NCI-H82 (cell line): ENCODE measurements around the gene NHS.
A peak's percentile ranks its signal among the peaks of the same experiment; 100 is the strongest.

Source experiments
- DNase-seq: peaks from one replicate; lab custom pipeline; 2025; lab: John Stamatoyannopoulos, UW

Gene NHS

GRCh38 chrX:17622331-17622730 lies 247.3 kb downstream of the NHS start:
- DNase-seq = no peak

- no peak for DNase-seq
These were observed 248.8 kb downstream of the NHS start for GRCh38 chrX:17623750-17624149.

GRCh38 chrX:17627026-17627425 lies 252.0 kb downstream of the NHS start:
- DNase-seq = no peak

DNA sequence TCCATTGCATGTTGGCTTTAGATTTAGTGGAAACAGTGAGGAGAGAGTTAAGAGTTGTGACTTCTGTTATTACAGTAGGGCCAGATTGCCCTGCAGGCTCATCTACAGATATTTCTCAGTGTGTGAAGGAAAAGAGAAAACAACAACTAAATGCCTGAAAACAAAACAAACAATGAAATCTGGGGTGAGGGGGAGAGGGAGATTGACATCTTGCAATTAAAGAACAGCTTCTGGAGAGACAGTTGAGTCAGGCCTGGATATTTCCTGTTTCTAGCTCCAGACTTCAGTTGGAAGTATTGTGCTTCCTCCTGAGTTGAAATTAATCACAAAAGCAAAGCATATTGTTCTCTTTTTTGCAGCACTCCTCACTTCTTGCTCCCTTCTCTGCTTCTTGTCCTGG lies 254.0 kb downstream of the NHS start:
- no peak for DNase-seq

DNA sequence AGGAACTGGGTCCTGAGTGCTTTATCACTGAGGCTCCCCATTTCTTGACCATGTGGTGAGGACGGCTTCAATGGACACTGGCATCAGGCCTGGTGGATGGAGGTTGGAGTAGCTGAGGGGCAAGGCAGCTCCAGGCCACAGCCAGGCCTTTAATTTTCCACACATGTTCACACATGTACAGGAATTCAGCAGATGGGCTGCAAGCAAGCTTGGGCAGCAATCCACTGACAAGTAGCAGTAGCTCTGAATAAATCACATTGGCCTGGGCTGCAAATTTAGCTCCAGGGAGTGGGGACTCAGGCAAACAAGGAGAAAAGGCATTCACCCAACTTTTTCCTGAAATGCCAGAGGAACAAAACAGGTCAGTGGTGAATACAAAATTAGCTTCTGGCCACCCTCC lies 254.5 kb downstream of the NHS start:
- DNase-seq = no peak

DNA sequence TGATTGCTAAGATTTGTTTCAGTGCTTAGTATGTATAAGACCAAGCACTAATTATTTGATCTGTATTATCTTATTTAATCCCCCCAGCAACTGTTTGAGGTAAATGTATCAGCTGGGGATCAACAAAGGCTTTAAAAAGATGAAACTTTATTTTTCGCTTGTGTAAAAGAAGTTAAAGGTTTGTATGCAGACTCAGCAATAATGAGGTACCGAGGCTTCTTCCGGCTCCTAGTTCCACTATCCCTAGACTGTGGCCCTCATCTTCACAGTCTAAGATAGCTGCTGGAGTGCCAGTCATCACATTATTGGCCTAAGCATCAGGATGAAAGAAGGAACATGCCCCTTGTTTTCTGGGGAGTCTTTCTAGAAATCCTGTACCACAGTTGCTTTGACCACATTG lies 256.6 kb downstream of the NHS start:
- DNase-seq = no peak

DNA sequence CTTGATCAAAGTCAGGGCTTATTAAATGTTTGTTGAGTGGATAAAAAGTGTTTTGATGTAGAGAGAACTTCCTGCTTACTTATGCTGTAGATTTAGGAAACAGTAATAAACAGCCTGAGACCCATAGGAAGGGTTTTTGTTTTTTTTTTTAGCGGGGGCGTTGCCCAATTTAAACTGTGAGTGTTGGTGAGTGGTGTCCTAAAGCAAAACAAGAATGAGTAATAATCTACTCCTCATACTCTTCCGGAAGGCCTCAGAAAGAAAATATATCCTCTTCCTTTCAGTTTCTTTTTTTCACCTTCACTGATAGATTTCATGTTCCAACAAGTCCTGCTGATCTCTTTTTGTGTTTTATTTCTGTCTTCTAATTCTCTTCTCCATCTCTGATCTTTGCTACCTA lies 257.9 kb downstream of the NHS start:
- DNase-seq = no peak

DNA sequence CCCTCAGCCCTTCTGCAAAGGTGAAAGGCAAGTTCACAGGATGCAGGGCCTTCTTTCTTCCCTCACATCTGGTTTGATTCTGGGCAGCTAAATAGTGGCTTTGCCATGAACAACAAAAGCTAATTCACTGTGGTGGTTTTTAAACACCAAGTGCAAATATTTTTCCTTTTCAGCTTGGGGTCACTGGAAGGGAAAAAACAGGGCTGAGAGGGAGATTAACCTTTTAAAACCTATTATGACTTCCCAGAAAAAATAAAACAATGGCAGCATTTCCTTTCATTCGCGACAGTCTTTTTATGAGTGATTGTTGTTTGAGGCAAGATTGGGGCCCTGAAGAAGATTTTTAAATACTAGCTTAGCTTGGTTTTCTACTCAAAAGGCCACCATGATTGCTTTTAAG lies 258.5 kb downstream of the NHS start:
- no peak for DNase-seq

DNA sequence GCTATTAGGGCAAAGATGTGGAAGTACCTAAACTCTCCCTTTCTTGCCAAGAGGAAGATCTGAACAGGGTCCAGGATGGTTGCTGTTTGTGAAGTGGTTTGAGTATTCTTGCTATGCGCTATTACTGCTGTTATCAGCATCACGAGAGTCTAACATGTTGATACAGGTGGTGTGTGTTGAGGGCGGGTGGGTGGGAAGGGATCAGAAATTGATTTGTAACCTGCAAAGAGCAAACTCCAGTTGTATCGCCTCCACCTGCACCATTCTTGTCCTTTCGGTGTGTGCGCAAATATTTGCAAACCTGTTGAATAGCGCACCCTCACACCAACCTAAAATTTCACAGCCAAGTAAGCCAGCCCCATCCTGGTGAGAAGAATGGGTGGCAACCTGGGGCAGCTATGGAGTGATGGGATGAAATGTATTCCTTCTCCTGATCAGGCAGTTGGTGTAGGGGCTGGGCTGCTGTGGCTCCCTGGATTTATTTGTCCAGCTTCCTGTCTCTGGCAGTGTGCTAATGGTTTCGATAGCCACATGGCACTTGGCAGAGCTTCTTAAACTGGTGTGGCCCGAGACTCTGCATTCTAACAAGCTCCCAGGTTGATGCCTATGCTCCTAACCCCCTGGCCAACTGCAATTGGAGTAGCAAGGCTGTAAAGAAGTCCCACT lies 259.7 kb downstream of the NHS start:
- DNase-seq = no peak

- DNase-seq = peak; percentile 98
These were observed 260.2 kb downstream of the NHS start for GRCh38 chrX:17635231-17635630.

GRCh38 chrX:17637235-17637634 lies 262.2 kb downstream of the NHS start:
- DNase-seq = no peak

GRCh38 chrX:17638731-17639130 lies 263.7 kb downstream of the NHS start:
- DNase-seq = peak; percentile 3

DNA sequence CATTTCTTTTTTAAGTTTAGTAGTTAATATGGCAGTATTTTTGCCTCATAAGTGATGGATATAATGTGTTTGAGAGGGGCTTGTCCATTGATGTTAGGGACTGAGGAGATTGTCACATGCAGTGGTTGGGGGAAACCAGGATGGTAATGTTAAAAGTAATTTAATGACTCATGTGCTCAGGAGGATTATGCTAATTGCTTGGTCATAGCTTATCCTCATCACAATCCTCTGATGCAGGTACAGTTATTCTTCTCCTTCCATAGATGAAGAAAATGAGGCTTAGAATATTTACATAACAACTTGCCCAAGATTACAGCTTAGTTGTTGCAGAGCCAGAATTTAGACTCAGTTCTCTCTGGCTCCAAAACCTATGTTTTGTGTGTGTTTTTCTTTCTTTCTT lies 267.9 kb downstream of the NHS start:
- peak; percentile 34 for DNase-seq

DNA sequence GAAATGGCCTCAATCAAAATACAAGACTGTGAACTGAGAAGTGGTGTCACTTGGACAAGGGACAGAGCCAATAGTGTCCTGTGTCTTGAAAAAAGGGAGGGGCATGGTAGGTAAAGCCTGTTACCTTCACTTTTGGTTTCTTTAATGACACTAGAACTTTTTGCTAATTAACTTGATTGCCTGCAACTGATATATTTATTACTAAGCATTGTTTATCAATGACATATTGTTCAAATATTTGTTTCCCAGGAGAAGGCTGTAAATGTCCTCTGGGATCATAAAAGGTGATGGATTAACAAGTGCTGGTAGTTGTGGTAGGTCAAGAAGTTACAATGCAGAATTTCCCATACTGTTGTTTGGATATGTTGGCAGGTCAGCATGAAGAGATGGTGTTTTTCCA lies 268.5 kb downstream of the NHS start:
- no peak for DNase-seq

DNA sequence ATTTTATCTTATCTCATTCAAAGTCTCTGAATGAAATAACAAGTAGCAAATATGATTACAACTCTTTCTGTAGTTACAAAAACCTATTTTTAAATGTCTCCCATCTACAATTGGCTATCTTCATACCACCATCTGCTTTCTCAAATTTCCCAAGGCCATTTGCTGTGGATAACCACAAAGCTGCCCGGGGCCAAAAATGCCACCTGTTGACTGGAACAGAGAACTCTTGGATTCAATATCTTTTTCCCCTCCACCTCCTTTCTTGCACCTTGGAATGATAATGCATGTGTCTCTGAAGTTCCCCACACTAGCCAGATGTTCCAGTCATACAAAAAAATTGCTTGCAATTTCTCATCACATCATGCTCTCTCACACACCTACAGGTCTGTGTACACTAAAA lies 269.0 kb downstream of the NHS start:
- DNase-seq = no peak

DNA sequence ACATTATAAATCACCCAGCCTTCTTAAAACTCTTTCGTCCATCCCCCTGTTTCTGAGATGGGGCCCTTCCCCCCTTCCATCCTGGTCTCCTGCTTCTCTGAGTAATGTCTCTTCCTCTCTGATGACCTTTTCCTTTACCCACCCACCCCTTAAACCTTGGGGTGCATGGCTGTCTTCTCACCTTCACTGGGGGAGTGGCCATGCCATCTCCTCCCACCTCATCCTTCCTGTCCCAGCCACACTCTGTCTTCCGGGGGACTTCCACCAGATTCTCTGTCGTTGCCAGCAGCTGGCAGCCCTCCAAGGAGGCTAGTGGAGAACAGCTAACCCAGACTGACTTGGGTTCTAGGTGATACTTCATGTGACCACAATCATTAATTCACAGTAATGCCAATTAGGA lies 279.1 kb downstream of the NHS start:
- DNase-seq = no peak

GRCh38 chrX:17655211-17656034 lies 280.4 kb downstream of the NHS start:
- no peak for DNase-seq

GRCh38 chrX:17656035-17656418 lies 281.0 kb downstream of the NHS start:
- DNase-seq = no peak

GRCh38 chrX:17656556-17656955 lies 281.6 kb downstream of the NHS start:
- DNase-seq = no peak

- no peak for DNase-seq
These were observed 287.4 kb downstream of the NHS start for GRCh38 chrX:17662391-17662790.

GRCh38 chrX:17668929-17669328 lies 293.9 kb downstream of the NHS start:
- no peak for DNase-seq

- DNase-seq = no peak
These were observed 294.5 kb downstream of the NHS start for GRCh38 chrX:17669458-17669857.

- no peak for DNase-seq
These were observed 294.9 kb downstream of the NHS start for GRCh38 chrX:17669891-17670290.

DNA sequence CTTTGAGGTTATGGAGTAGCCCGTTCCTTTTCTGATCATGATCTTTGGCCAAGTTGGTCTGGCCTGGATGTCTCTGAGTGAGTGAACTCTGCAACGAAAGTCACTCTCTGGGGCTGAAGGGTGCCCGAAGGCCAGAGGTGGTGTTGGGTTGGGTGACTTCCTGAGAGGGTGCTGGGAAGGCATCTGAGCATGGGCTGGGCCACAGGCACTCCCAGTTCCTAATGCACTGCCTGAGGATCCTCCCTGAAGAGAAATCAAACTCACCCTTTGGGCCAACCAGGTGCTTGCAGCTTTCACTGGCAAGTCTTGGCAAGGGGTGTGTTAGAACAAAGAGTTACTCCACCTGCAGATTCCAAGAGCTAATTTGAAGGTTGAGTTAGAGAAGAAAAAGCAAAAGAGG lies 295.9 kb downstream of the NHS start:
- DNase-seq = no peak
